HUES64 (cell line): Measurements from ENCODE around the gene RUFY3.
"Not testable (repeated sequence)": the region's sequence is repeated elsewhere in the genome, so short reads cannot be mapped to it uniquely, and the experiment has no call there.

Source experiments
- H3K27ac ChIP-seq: 2 replicates; pipeline ENCODE4 v1.7.0; 2013; ENCODE audit warnings: low read depth, low read length, inconsistent platforms
- H3K27me3 ChIP-seq: 2 replicates; pipeline ENCODE4 v1.6.1; 2013; ENCODE audit warnings: mild to moderate bottlenecking, low read length; ENCODE audit not compliant: insufficient read depth
- H3K36me3 ChIP-seq: 2 replicates; pipeline ENCODE4 v1.6.1; 2013; ENCODE audit warnings: mild to moderate bottlenecking, low read length; ENCODE audit not compliant: insufficient read depth
- H3K4me1 ChIP-seq: 2 replicates; pipeline ENCODE4 v1.6.1; 2013; ENCODE audit warnings: mild to moderate bottlenecking, low read length, moderate library complexity; ENCODE audit not compliant: insufficient read depth
- H3K4me3 ChIP-seq: 2 replicates; pipeline ENCODE4 v1.5.1; 2013; ENCODE audit warnings: mild to moderate bottlenecking, low read length, moderate library complexity
- H3K9ac ChIP-seq: 2 replicates; pipeline ENCODE4 v1.6.1; 2013; ENCODE audit warnings: mild to moderate bottlenecking, low read depth, low read length
- H3K9me3 ChIP-seq: 2 replicates; pipeline ENCODE4 v1.6.1; 2013; ENCODE audit warnings: low read depth, low read length; ENCODE audit not compliant: insufficient read depth
- WGBS: fragments of 150-250, 120-280 bp; methylation state at CpG from one replicate; pipeline ENCODE4 v1.1.7; 2013; ENCODE audit warnings: missing lambda C conversion rate; 5-methylcytosine and 5-hydroxymethylcytosine counted together

The RUFY3 gene

DNA sequence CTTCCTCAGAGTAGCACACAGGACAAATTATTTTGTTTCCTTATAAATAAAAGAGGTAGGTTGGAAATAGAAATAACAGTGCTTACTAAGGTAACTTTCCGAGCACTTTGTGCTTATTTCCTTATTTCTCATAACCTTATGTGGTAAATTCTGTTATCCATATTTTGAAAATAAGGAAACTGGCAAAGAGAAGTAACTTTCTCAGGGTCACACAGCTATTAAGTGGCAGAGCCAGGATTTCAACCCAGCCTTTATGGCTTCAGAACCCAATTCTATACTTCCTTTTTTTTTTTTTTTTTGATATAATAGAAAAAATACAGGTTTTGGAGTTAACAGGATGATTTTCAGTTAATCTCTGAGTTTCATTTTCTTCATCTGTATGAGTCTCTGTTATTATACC lies 30.1 kb upstream of the RUFY3 start:
- Histone ChIP-seq H3K27me3 (no peaks in the 10 kb centered on the region), H3K4me1 (peaks cover 13% of the 10 kb centered on the region), H3K27ac (no peak overlapping the region), H3K9ac (no peak overlapping the region), H3K4me3 (no peak overlapping the region), H3K9me3 (no peaks in the 10 kb centered on the region), H3K36me3 (peaks cover 30% of the 10 kb centered on the region)
- WGBS = no CpG with 5 or more reads among the region's 1 CpG

DNA sequence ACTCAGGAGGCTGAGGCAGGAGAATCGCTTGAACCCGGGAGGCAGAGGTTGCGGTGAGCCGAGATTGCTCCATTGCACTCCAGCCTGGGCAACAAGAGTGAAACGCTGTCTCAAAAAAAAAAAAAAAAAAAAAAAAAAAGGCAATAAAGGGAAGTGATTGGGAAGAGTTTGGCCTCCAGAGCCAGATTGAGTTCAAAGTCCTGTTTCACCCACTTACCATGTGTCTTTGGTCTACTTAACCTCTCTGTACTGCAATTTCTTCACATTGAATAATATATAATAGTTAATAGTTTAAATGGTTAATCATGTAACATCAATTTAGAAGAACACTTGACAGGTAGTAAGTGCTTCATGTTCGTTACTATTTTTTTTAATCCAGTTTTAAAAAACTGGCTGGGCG lies 27.1 kb upstream of the RUFY3 start:
- H3K27ac ChIP-seq, H3K4me3 ChIP-seq, H3K9me3 ChIP-seq, H3K9ac ChIP-seq, H3K4me1 ChIP-seq, H3K27me3 ChIP-seq: not testable (repeated sequence)
- 97% methylated on average over 7 of the region's 7 CpGs for WGBS
- peaks cover 29% of the 10 kb centered on the region for H3K36me3 ChIP-seq

DNA sequence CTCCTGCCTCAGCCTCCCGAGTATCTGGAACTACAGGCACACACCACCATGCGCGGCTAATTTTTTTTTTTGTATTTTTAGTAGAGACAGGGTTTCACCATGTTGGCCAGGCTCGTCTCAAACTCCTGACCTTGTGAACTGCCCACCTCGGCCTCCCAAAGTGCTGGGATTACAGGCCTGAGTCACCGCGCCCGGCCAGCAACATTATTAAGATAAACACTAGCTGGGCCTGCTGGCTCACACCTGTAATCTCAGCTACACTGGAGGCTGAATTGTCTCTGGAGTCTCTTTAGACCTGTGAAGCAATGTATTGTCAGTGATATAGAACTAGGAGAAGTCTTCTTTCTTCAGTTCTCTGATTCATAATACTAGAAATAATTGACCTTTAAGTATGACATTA lies 23.3 kb upstream of the RUFY3 start:
- WGBS = 91% methylated on average over 8 of the region's 8 CpGs
- not testable (repeated sequence) for H3K4me3 ChIP-seq, H3K36me3 ChIP-seq, H3K27ac ChIP-seq, H3K27me3 ChIP-seq, H3K9me3 ChIP-seq, H3K9ac ChIP-seq, H3K4me1 ChIP-seq

DNA sequence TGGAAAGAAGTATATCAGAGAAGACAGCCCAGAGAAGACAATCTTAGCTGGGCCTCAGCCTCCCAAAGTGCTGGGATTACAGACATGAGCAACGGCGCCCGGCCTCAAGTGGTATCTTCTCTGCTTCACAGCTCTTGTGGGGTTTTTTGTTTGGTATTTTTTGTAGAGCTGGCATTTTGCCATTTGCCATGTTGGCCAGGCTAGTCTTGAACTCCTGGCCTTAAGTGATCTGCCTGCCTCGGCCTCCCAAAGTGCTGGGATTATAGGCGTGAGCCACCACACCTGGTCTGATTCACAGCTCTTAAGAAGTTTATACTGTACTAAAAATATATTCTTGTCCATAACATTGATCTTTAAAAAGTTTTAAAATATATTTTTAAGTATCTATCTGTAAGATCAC lies 21.1 kb upstream of the RUFY3 start:
- Histone ChIP-seq H3K9ac (no peak overlapping the region), H3K4me3 (no peak overlapping the region), H3K27me3 (no peaks in the 10 kb centered on the region), H3K27ac (no peak overlapping the region), H3K9me3 (no peaks in the 10 kb centered on the region), H3K4me1 (0 out of 2 replicates have a peak, but pooled peaks cover 4% of the 10 kb centered on the region), H3K36me3 (no peaks in the 10 kb centered on the region)
- 95% methylated on average over 4 of the region's 5 CpGs for WGBS

DNA sequence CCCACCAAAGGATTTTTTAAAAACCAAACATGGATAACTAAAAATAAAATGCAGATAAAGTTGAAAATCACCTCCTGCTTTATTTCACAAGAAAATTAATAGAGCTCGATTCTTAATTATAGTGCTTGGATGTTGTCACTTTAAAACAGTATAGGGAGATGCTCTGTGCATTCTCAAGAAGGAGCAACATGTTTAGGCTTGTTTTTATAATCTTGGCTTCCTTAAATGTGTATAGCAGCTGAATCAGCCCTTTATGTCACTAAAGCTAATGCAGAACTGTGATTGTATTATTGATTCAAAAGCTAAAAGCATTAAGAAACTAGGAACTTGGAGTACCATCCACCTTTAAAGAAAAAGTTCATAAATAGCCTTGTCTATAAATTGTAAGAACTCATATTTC lies 20.5 kb upstream of the RUFY3 start:
- peaks cover 6% of the 10 kb centered on the region; the same call in 1 of the 2 replicates for H3K4me1 ChIP-seq
- H3K27me3 ChIP-seq = no peaks in the 10 kb centered on the region
- H3K9me3 ChIP-seq = no peaks in the 10 kb centered on the region
- H3K4me3 ChIP-seq = no peak overlapping the region
- H3K36me3 ChIP-seq = no peaks in the 10 kb centered on the region
- 96% methylated on average over 1 of the region's 1 CpG for WGBS
- H3K27ac ChIP-seq = no peak overlapping the region
- no peak overlapping the region for H3K9ac ChIP-seq

DNA sequence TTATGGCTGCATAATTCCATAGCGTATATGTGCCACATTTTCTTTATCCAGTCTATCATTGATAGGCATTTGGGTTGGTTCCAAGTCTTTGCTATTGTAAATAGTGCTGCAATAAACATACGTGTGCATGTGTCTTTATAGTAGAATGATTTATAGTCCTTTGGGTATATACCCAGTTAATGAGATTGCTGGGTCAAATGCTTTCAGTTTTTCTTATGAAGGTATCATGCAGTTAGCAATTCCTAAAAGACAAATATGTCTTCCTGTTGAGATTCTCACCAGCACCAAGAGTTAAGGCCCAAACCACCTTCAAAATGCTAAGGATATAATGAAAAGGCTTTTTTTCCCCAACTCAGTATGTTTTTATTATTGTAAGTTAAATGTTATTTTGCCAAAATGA lies 19.2 kb upstream of the RUFY3 start:
- H3K9me3 ChIP-seq, H3K27ac ChIP-seq, H3K27me3 ChIP-seq, H3K9ac ChIP-seq, H3K36me3 ChIP-seq, H3K4me3 ChIP-seq: not testable (repeated sequence)
- H3K4me1 ChIP-seq = peaks cover 13% of the 10 kb centered on the region; the same call in 1 of the 2 replicates
- whole genome bisulfite sequencing = 90% methylated on average over 2 of the region's 2 CpGs

DNA sequence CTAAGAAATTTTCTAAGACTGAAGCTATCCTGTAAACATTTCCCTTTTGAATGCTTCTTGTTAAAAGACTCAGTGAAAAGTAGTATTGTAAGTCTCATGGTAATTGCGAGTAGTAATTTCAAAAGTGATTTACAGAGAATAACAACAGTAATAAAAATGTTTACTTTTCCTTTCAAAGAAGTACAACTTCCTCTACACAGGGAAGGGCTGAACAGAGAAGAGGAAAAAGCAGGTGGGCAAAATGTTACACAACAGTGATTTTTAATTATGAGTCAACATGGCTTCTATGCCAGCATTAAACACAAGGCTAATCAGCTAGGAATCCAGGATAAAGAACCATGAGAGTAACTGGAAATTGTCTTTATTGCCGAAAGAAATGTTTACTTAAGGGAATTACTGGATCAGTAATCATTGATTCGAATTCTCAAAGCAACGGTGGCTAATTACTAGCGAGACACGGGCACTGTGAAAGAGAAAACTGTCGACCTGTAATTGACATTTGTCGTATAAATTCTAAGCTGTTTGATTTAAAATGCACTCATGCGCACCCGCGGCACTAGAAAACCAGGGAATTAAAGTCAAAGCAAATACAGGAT lies 18.0 kb upstream of the RUFY3 start:
- Histone ChIP-seq H3K36me3 (no peaks in the 10 kb centered on the region), H3K4me3 (peak overlapping the region; percentile 88), H3K4me1 (peaks cover 13% of the 10 kb centered on the region; the same call in 1 of the 2 replicates), H3K9ac (peak overlapping the region; percentile 81), H3K27ac (peak overlapping the region; percentile 82), H3K27me3 (no peaks in the 10 kb centered on the region), H3K9me3 (no peaks in the 10 kb centered on the region)
- 5% methylated on average over 10 of the region's 11 CpGs for WGBS

DNA sequence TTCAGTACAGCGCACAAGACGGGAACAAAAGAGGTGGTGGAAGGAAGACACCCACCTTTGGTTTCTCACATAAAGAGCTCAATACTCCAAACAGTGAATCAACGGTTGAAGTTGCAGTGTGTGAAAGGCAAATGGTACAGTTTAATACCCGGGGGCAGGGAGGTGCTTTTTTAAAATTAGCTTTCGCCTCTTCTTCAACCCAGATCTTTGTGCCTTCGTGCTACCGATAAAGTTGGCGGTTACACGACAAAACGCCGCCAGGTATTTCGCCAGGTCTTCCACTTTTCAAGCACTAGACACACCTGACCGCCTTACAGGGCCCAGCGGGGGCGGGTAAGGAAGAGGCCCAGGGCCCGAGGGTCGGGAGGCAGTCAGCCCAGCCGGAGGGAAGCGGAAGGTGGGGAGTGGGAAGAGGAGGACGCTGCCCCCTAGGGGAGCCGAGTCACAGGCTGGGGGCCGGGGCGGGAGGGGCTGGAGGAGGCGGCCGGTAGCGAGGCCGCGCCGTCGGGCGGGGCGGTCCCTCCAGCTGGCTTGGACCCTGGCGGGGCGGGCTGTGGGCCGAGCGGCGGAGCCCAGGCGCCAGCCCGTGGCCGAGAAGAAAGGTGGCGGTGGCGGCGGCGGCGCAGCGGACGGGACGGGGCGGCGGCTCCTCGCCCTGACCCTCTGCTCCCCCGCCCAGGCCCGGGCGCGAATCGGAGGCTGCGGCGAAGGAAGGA lies 17.4 kb upstream of the RUFY3 start:
- WGBS = under 1% methylated on average over 58 of the region's 58 CpGs
- Histone ChIP-seq H3K4me1 (peaks cover 19% of the 10 kb centered on the region; the same call in 1 of the 2 replicates), H3K27ac (peak overlapping the region; percentile 82)

DNA sequence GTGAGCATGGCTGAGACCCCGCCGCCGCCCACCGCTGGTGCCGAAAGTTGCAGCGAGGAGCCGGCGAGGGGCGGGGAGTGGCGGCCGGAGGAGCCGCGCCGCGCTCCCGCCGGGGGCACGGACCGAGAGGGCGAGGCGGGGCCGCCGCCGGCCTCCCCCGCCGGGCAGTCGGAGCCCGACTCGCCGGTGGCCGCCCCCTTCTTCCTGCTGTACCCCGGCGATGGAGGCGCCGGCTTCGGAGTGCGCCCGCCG lies 16.9 kb upstream of the RUFY3 start:
- Histone ChIP-seq H3K4me1 (peaks cover 21% of the 10 kb centered on the region; the same call in 1 of the 2 replicates), H3K27ac (peak overlapping the region; percentile 82; the same call in 1 of the 2 replicates), H3K9ac (peak overlapping the region; percentile 84), H3K9me3 (no peaks in the 10 kb centered on the region), H3K36me3 (no peaks in the 10 kb centered on the region), H3K27me3 (no peaks in the 10 kb centered on the region), H3K4me3 (peak overlapping the region; percentile 88)
- WGBS = under 1% methylated on average over 39 of the region's 39 CpGs

More for the DNA sequence above, 17.4 kb upstream of the RUFY3 start:
- Histone ChIP-seq H3K36me3 (no peaks in the 10 kb centered on the region), H3K4me3 (peak overlapping the region; percentile 88), H3K27me3 (no peaks in the 10 kb centered on the region), H3K9me3 (no peaks in the 10 kb centered on the region), H3K9ac (peak overlapping the region; percentile 84)

DNA sequence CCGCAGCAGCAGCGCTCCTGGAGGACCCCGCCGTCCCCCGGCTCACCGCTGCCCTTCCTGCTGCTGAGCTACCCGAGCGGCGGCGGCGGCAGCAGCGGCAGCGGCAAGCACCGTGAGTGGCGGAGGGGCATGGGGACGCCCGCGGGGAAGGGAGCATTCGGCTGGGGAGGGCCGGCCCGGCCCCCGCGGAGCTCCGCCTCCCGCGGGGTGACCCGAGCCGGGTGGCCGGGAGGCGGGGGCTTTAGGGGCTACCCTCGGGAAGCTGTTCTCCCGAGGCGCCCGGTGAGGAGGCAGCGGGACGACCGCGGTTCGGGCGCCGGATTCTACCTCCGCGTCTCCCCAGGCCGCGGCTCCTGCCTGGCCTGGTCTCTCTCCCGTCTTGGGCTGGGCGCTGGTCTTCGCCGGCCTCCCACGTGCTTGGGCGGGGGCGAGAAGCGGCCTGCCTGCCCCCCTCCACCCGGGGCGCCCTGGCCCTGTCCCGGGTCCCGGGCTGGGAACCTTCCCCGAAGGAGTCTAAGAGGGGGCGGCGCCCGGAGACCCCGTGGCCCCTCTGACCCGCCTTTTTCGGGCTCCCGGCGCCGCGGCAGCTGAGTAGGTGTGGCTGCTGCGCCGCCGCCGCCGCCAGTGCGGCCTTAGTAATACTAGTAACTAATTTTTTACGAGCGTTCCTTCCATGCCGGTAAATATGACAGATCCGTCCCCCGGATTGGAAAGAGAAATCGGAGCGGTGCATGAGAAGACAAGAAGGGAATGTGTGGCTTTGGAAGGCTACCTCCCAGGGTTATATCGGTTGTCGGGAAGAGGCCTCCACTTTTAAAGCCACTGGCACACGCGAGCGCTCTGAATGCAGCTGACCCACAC lies 16.4 kb upstream of the RUFY3 start:
- H3K27me3 ChIP-seq = no peaks in the 10 kb centered on the region

DNA sequence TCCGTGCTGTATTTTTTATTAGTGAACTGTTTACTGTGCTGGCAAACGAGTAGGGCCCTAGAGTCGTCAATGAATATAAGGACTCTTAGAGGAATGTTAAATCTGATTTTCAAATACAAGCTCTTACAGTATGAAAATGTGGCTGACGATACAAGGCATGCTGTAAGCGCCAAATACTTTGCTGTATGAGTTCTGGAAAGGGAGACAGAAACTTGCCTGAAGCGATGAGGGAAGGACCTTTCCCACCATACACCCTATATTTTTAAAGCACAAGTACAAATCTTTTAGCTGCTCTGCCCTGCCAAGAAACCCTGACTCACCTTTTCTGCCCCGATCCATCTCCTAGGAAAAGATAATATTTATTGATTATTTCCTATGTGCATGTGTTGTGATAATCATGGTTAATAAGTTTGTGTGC lies 15.7 kb upstream of the RUFY3 start:
- Histone ChIP-seq H3K4me3 (peak overlapping the region; percentile 88), H3K27me3 (no peaks in the 10 kb centered on the region), H3K9me3 (no peaks in the 10 kb centered on the region), H3K27ac (0 out of 2 replicates have a peak overlapping the region, but pooled peaks have one; percentile 82), H3K36me3 (no peaks in the 10 kb centered on the region), H3K9ac (peak overlapping the region; percentile 84; the same call in 1 of the 2 replicates), H3K4me1 (peaks cover 21% of the 10 kb centered on the region; the same call in 1 of the 2 replicates)
- 16% methylated on average over 6 of the region's 7 CpGs for WGBS

More for the DNA sequence above, 16.4 kb upstream of the RUFY3 start:
- under 1% methylated on average over 86 of the region's 86 CpGs for WGBS
- H3K9ac ChIP-seq = peak overlapping the region; percentile 84
- H3K27ac ChIP-seq = peak overlapping the region; percentile 82
- peak overlapping the region; percentile 88 for H3K4me3 ChIP-seq
- H3K36me3 ChIP-seq = no peaks in the 10 kb centered on the region
- H3K9me3 ChIP-seq = no peaks in the 10 kb centered on the region
- H3K4me1 ChIP-seq = peaks cover 21% of the 10 kb centered on the region; the same call in 1 of the 2 replicates
